OCI-LY3 (cell line): ENCODE data around the gene FSIP1.
A peak's percentile ranks its signal among the peaks of the same experiment; 100 is the strongest.

Source experiments
- H2AFZ ChIP-seq: fragments of 200-600, 300-600 bp; shearing (Covaris generic); 2 replicates; pipeline ENCODE4 v1.6.0; 2014; ENCODE audit warnings: antibody characterized with exemption, low read depth, low read length
- H3K27ac ChIP-seq: fragments of 200-600, 300-600 bp; sonication (generic); 2 replicates; pipeline ENCODE4 v1.5.1; 2014; ENCODE audit warnings: mild to moderate bottlenecking, low read length, moderate library complexity, mixed read lengths
- H3K27me3 ChIP-seq: fragments of 200-600, 300-600 bp; sonication (generic); 2 replicates; pipeline ENCODE4 v1.6.1; 2014; ENCODE audit warnings: low read depth, low read length, mixed read lengths
- H3K36me3 ChIP-seq: fragments of 200-600, 300-600 bp; sonication (generic); replicated peaks from 2 replicates; pipeline ENCODE3; 2014; ENCODE audit warnings: low read depth, low read length, mixed read lengths
- H3K4me1 ChIP-seq: fragments of 300-600, 200-600 bp; sonication (generic); 2 replicates; pipeline ENCODE4 v1.6.1; 2014; ENCODE audit warnings: low read length, mixed read lengths
- H3K4me2 ChIP-seq: fragments of 200-600, 300-600 bp; sonication (generic); 2 replicates; pipeline ENCODE4 v1.6.1; 2014; ENCODE audit warnings: low read length, mixed read lengths
- H3K4me3 ChIP-seq: fragments of 300-600, 200-600 bp; sonication (generic); 2 replicates; pipeline ENCODE4 v1.5.1; 2014; ENCODE audit warnings: antibody characterized with exemption, mild to moderate bottlenecking, low read length, moderate library complexity
- H3K79me2 ChIP-seq: fragments of 300-600, 200-600 bp; shearing (Covaris generic); 2 replicates; pipeline ENCODE4 v1.6.1; 2014; ENCODE audit warnings: mild to moderate bottlenecking, low read length, mixed read lengths
- H3K9ac ChIP-seq: fragments of 300-600, 200-600 bp; shearing (Covaris generic); 2 replicates; pipeline ENCODE4 v1.6.0; 2014; ENCODE audit warnings: mild to moderate bottlenecking, low read length, moderate library complexity
- H3K9me3 ChIP-seq: fragments of 200-600, 300-600 bp; shearing (Covaris generic); 2 replicates; pipeline ENCODE4 v1.6.1; 2014; ENCODE audit warnings: low read length, mixed read lengths; ENCODE audit not compliant: insufficient read depth
- H4K20me1 ChIP-seq: fragments of 200-600, 300-600 bp; sonication (generic); 2 replicates; pipeline ENCODE4 v1.6.1; 2016; ENCODE audit warnings: low read length, mixed read lengths; ENCODE audit not compliant: insufficient read depth
- EZH2phosphoT487 ChIP-seq: fragments of 200-600 bp; shearing (Covaris generic); IDR thresholded peaks from 2 replicates; pipeline ENCODE4 v1.6.1; 2018; ENCODE audit warnings: antibody characterized with exemption, mixed run types, low read depth
- TF ChIP-seq, protein P1 (sequence below): fragments of 200-600, 300-600 bp; sonication (generic); IDR thresholded peaks from 2 replicates; pipeline ENCODE4 v1.5.1; 2014; ENCODE audit warnings: antibody characterized with exemption, low read length, low read depth

The FSIP1 gene

GRCh38 chr15:39623529-39623931 lies 159.1 kb downstream of the FSIP1 start:
- Histone ChIP-seq H3K4me1 (peaks cover 72% of the 10 kb centered on the region), H3K9me3 (peaks cover 8% of the 10 kb centered on the region; the same call in 1 of the 2 replicates), H4K20me1 (no peaks in the 10 kb centered on the region), H3K79me2 (no peaks in the 10 kb centered on the region), H3K27ac (peak overlapping the region; percentile 98), H2AFZ (peak overlapping the region; percentile 55), H3K4me2 (peak overlapping the region; percentile 75), H3K27me3 (no peaks in the 10 kb centered on the region), H3K36me3 (peaks cover 30% of the 10 kb centered on the region), H3K9ac (peak overlapping the region; percentile 71), H3K4me3 (peak overlapping the region; percentile 57)
- no peak for TF ChIP-seq EZH2phosphoT487
- TF ChIP-seq, protein P1, sequence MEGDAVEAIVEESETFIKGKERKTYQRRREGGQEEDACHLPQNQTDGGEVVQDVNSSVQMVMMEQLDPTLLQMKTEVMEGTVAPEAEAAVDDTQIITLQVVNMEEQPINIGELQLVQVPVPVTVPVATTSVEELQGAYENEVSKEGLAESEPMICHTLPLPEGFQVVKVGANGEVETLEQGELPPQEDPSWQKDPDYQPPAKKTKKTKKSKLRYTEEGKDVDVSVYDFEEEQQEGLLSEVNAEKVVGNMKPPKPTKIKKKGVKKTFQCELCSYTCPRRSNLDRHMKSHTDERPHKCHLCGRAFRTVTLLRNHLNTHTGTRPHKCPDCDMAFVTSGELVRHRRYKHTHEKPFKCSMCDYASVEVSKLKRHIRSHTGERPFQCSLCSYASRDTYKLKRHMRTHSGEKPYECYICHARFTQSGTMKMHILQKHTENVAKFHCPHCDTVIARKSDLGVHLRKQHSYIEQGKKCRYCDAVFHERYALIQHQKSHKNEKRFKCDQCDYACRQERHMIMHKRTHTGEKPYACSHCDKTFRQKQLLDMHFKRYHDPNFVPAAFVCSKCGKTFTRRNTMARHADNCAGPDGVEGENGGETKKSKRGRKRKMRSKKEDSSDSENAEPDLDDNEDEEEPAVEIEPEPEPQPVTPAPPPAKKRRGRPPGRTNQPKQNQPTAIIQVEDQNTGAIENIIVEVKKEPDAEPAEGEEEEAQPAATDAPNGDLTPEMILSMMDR, result no peak

- H3K4me2 ChIP-seq, result peak overlapping the region; percentile 75
- peak overlapping the region; percentile 55 for H2AFZ ChIP-seq
- H3K4me3 ChIP-seq, result peak overlapping the region; percentile 57
- peaks cover 8% of the 10 kb centered on the region; the same call in 1 of the 2 replicates for H3K9me3 ChIP-seq
- H3K4me1 ChIP-seq, result peaks cover 77% of the 10 kb centered on the region
- peaks cover 36% of the 10 kb centered on the region for H3K36me3 ChIP-seq
- no peaks in the 10 kb centered on the region for H4K20me1 ChIP-seq
- no peaks in the 10 kb centered on the region for H3K27me3 ChIP-seq
- TF ChIP-seq, protein P1, result no peak
- no peak for TF ChIP-seq EZH2phosphoT487
- H3K79me2 ChIP-seq, result no peaks in the 10 kb centered on the region
- peak overlapping the region; percentile 71 for H3K9ac ChIP-seq
- peak overlapping the region; percentile 98 for H3K27ac ChIP-seq
Observed at GRCh38 chr15:39622660-39623516, 159.8 kb downstream of the FSIP1 start.

DNA sequence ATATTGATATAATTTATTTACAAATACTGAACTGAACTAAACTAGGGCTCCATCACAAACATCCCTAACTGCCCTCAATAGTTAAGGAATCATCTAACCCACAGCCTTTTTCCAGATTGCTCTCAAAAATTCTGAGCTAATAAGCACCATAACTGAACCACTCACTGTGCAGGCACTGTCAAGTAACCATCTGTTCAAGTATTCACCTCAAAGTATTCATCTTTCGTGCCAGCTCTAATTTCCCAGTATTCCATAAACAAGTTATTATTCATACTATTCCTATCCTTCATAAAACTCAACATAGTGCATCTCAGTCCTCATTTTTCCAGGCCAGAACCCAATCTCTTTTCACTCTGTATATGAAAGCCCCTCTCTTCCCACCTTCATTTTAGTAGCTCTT lies 160.7 kb downstream of the FSIP1 start:
- H2AFZ ChIP-seq, result no peak overlapping the region

GRCh38 chr15:39621210-39621609 lies 161.4 kb downstream of the FSIP1 start:
- H3K9me3 ChIP-seq, result peaks cover 6% of the 10 kb centered on the region; the same call in 1 of the 2 replicates
- H2AFZ ChIP-seq, result peak overlapping the region; percentile 17; the same call in 1 of the 2 replicates
- peak overlapping the region; percentile 30 for H3K27ac ChIP-seq
- no peaks in the 10 kb centered on the region for H4K20me1 ChIP-seq
- H3K4me1 ChIP-seq, result peaks cover 83% of the 10 kb centered on the region
- H3K79me2 ChIP-seq, result no peaks in the 10 kb centered on the region
- H3K36me3 ChIP-seq, result peaks cover 38% of the 10 kb centered on the region
- TF ChIP-seq, protein P1, result no peak
- no peak for TF ChIP-seq EZH2phosphoT487
- H3K4me3 ChIP-seq, result no peak overlapping the region
- no peaks in the 10 kb centered on the region for H3K27me3 ChIP-seq
- H3K9ac ChIP-seq, result no peak overlapping the region
- H3K4me2 ChIP-seq, result no peak overlapping the region

More for the DNA sequence above, 160.7 kb downstream of the FSIP1 start:
- H3K27me3 ChIP-seq, result no peaks in the 10 kb centered on the region
- H3K9me3 ChIP-seq, result peaks cover 8% of the 10 kb centered on the region; the same call in 1 of the 2 replicates
- TF ChIP-seq, protein P1, result no peak
- TF ChIP-seq EZH2phosphoT487, result no peak
- peak overlapping the region; percentile 71; the same call in 1 of the 2 replicates for H3K9ac ChIP-seq
- no peak overlapping the region for H3K4me2 ChIP-seq
- H3K36me3 ChIP-seq, result peaks cover 37% of the 10 kb centered on the region
- no peaks in the 10 kb centered on the region for H3K79me2 ChIP-seq
- H4K20me1 ChIP-seq, result no peaks in the 10 kb centered on the region
- peak overlapping the region; percentile 98 for H3K27ac ChIP-seq
- H3K4me3 ChIP-seq, result no peak overlapping the region
- H3K4me1 ChIP-seq, result peaks cover 77% of the 10 kb centered on the region
